ENCODE data around the gene KIF23. TPM values are rescaled to one million over a fixed set of nuclear protein-coding genes. Genes with fewer than 3 reads are reported as not detected.

KIF23 gene
- total RNA-seq, 3 donors from 2014 or later: 1.6 to 6.4 (median 2.2) TPM

DNA sequence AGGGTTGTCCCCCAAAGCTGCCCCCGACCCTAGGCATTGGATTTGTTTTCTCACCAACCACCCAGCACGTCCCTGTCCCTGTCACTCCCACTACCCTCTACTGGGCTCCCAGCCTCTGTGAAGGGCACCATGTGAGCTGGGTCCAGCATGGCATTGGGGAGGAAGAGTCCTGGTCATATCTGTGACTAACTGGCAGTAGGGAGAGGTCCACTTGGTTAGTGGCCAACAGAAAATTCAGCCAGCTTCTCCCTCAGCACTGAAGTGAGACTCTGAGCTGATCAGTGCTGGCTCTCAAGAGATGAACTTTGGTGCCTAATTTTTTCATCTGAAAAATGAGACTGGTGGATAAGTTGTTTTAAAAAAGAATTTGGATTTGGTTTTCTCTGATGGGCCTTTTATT lies 11.3 kb upstream of the KIF23 start:
- TF ChIP-seq, protein P1, sequence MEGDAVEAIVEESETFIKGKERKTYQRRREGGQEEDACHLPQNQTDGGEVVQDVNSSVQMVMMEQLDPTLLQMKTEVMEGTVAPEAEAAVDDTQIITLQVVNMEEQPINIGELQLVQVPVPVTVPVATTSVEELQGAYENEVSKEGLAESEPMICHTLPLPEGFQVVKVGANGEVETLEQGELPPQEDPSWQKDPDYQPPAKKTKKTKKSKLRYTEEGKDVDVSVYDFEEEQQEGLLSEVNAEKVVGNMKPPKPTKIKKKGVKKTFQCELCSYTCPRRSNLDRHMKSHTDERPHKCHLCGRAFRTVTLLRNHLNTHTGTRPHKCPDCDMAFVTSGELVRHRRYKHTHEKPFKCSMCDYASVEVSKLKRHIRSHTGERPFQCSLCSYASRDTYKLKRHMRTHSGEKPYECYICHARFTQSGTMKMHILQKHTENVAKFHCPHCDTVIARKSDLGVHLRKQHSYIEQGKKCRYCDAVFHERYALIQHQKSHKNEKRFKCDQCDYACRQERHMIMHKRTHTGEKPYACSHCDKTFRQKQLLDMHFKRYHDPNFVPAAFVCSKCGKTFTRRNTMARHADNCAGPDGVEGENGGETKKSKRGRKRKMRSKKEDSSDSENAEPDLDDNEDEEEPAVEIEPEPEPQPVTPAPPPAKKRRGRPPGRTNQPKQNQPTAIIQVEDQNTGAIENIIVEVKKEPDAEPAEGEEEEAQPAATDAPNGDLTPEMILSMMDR (IDR thresholded peaks at IDR 0.05): no peak
- no peak for TF ChIP-seq POLR2A (IDR thresholded peaks at IDR 0.05)
- TF ChIP-seq POLR2AphosphoS5 (IDR thresholded peaks at IDR 0.05): no peak
- Histone ChIP-seq H3K9me3 (no peaks in the 10 kb centered on the region), H3K36me3 (no peaks in the 10 kb centered on the region), H3K27ac (no peak overlapping the region), H3K27me3 (no peaks in the 10 kb centered on the region), H3K4me1 (no peaks in the 10 kb centered on the region), H3K4me3 (no peak overlapping the region)
- DNase-seq (ENCODE audit: low spot score in 2 of 2): no peak
- intact Hi-C loops (cut with DNase I; ENCODE audit: low total_unique reads): no loop called here

DNA sequence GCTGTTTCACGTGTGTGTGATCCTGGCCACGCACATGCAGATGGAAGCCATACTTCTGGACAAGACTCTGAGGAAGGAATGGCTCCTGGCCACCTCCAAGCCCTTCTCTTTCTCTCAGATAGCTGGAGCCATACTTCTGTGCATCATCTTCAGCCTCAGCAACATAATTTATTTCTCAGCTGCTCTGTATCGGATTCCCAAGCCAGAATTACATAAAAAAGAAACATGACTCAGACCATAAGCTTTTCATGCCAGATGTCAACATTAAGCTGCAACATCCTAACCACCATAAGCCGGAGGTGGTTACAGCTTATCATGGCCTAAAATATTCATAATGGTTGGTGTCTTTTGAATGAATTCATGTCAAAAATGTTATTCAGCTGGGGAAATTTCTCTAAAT lies 10.6 kb upstream of the KIF23 start:
- TF ChIP-seq, protein P1 (IDR thresholded peaks at IDR 0.05): no peak
- no peak for TF ChIP-seq POLR2AphosphoS5 (IDR thresholded peaks at IDR 0.05)
- no peak for TF ChIP-seq POLR2A (IDR thresholded peaks at IDR 0.05)
- DNase-seq (ENCODE audit: low spot score in 2 of 2): no peak
- H3K4me1 ChIP-seq: no peaks in the 10 kb centered on the region
- no peaks in the 10 kb centered on the region for H3K27me3 ChIP-seq
- no peaks in the 10 kb centered on the region for H3K36me3 ChIP-seq
- H3K27ac ChIP-seq: no peak overlapping the region
- no peaks in the 10 kb centered on the region for H3K9me3 ChIP-seq
- no peak overlapping the region for H3K4me3 ChIP-seq
- intact Hi-C loops (cut with DNase I; ENCODE audit: low total_unique reads): no loop called here

DNA sequence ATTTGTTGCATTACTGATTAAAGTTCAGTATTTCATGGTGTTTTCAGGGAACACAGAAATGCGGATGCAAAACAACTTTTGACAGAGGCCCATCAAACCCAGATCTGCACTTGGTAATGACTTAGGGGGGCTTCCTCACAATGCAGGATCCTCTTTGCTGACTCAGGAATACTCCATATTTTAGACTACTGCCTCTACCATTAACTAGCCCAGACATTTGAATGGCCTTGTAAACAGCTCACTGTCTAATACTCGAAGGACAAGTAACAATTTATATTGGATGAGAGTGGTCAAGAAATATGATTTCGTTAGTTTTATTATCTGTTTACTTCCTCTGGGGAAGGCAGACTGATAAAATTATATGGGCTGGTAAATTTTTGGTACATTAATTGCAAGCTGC lies 9.0 kb upstream of the KIF23 start:
- Histone ChIP-seq H3K27ac (no peak overlapping the region), H3K9me3 (no peaks in the 10 kb centered on the region), H3K4me3 (no peak overlapping the region), H3K36me3 (no peaks in the 10 kb centered on the region), H3K4me1 (no peaks in the 10 kb centered on the region), H3K27me3 (no peaks in the 10 kb centered on the region)
- intact Hi-C loops (cut with DNase I; ENCODE audit: low total_unique reads): no loop called here
- TF ChIP-seq, protein P1 (IDR thresholded peaks at IDR 0.05): no peak
- no peak for TF ChIP-seq POLR2A (IDR thresholded peaks at IDR 0.05)
- TF ChIP-seq POLR2AphosphoS5 (IDR thresholded peaks at IDR 0.05): no peak
- DNase-seq (ENCODE audit: low spot score in 2 of 2): no peak

DNA sequence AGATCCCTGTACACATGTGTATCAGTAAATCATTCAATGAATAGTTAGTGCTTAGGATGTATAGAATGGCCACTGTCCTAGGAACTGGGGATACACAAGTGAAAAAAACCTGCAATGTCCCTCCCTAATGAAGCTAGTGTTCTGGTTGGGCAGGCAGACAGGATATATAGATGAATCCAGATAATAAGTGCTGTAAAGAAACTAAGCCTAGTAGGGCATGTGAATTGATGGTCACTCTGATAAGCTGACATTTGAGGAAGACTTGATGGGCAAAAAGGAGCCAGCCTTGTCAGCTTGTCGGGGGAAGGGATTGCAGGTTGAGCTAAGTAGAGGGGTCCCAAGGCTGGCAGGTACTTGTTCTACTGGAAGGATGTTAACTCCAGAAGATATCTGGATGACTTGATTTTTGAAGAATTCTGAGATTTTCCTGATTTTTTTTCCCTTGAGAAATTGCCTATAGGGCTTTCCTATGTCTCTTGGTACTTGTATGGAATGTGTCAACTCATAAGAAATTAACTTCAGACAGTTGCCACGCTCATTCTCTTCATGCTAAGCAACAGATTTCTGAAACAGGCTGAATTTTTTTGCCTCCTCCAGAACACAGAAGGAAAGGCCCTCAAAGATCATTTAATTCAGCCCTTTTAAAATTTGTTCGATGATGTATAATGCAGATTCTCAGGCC lies 6.3 kb upstream of the KIF23 start:
- TF ChIP-seq POLR2AphosphoS5 (IDR thresholded peaks at IDR 0.05): no peak
- no peak for TF ChIP-seq POLR2A (IDR thresholded peaks at IDR 0.05)
- TF ChIP-seq, protein P1 (IDR thresholded peaks at IDR 0.05): no peak
- Histone ChIP-seq H3K4me3 (no peak overlapping the region), H3K36me3 (no peaks in the 10 kb centered on the region), H3K9me3 (no peaks in the 10 kb centered on the region), H3K27ac (no peak overlapping the region), H3K4me1 (no peaks in the 10 kb centered on the region), H3K27me3 (no peaks in the 10 kb centered on the region)
- intact Hi-C loops (cut with DNase I; ENCODE audit: low total_unique reads): no loop called here
- no peak for DNase-seq (ENCODE audit: low spot score in 2 of 2)

DNA sequence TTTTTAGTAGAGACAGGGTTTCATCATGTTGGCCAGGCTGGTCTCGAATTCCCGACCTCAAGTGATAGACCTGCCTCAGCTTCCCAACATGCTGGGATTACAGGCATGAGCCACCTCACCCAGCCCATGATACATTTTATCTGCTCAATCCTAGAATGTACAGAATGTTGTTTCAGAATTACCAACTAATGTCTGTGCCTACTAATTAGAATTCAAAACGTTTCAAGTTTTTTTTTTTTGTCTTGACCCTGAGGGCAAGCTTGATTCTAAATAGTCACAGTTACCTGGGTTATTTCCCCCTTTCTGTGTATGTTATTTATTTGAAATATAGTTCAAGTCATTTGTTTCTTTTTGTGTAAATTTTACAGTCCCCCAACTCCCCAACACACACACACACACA lies 5.3 kb upstream of the KIF23 start:
- Histone ChIP-seq H3K4me1 (no peaks in the 10 kb centered on the region), H3K27me3 (no peaks in the 10 kb centered on the region), H3K36me3 (no peaks in the 10 kb centered on the region), H3K4me3 (no peak overlapping the region), H3K27ac (no peak overlapping the region), H3K9me3 (no peaks in the 10 kb centered on the region)
- no peak for DNase-seq (ENCODE audit: low spot score in 2 of 2)
- intact Hi-C loops (cut with DNase I; ENCODE audit: low total_unique reads): no loop called here
- no peak for TF ChIP-seq POLR2AphosphoS5 (IDR thresholded peaks at IDR 0.05)
- TF ChIP-seq, protein P1 (IDR thresholded peaks at IDR 0.05): no peak
- no peak for TF ChIP-seq POLR2A (IDR thresholded peaks at IDR 0.05)
